OCI-LY1 (cell line): ENCODE measurements around the gene ASCL5.

Source experiments
- CTCF ChIP-seq: fragments of 200-600 bp; sonication (generic), shearing (Covaris generic); IDR thresholded peaks from 2 replicates; pipeline ENCODE4 v1.5.1; 2017; ENCODE audit warnings: mild to moderate bottlenecking, antibody characterized with exemption, low read length, moderate library complexity, mixed read lengths
- EZH2 ChIP-seq: fragments of 200-600 bp; sonication (generic), shearing (Covaris generic); IDR thresholded peaks from 2 replicates; pipeline ENCODE4 v1.8.0; 2017; ENCODE audit warnings: borderline replicate concordance, mixed run types, mild to moderate bottlenecking, antibody characterized with exemption, low read length, moderate library complexity, mixed read lengths

- TF ChIP-seq CTCF (no peak), EZH2 (no peak)
Measured at GRCh38 chr1:201064806-201065205, 62.2 kb downstream of the ASCL5 start.
